Measurements from ENCODE around the gene AP2A2.

Gene AP2A2

GRCh38 chr11:962688-963087 lies 37.0 kb downstream of the AP2A2 start:
- Histone ChIP-seq H3K79me2 (ENCODE audit: insufficient read depth, low read length) (peaks cover 33% of the 10 kb centered on the region), H3K36me3 (ENCODE audit: insufficient read depth, low read length) (peaks cover 57% of the 10 kb centered on the region; the same call in 1 of the 2 replicates), H3K4me2 (ENCODE audit: low read depth, low read length, poor library complexity, severe bottlenecking) (no peak overlapping the region), H2AFZ (ENCODE audit: low read length) (no peak overlapping the region), H4K20me1 (ENCODE audit: insufficient read depth, low read length, poor library complexity, severe bottlenecking) (no peaks in the 10 kb centered on the region), H3K9ac (ENCODE audit: low read depth, low read length, poor library complexity, severe bottlenecking) (no peak overlapping the region), H3F3A (ENCODE audit: low read depth) (no peaks in the 10 kb centered on the region), H3K4me1 (ENCODE audit: insufficient read depth, low read length, poor library complexity, severe bottlenecking) (peaks cover 6% of the 10 kb centered on the region), H3K9me2 (replicated peaks; ENCODE audit: low read depth, low read length) (no peaks in the 10 kb centered on the region), H3K9me3 (ENCODE audit: insufficient read depth, low read depth, low read length) (no peaks in the 10 kb centered on the region), H3K4me3 (ENCODE audit: low read length, poor library complexity, severe bottlenecking) (no peak overlapping the region), H3K27me3 (ENCODE audit: insufficient read depth, low read length, poor library complexity, severe bottlenecking) (no peaks in the 10 kb centered on the region)
- TF ChIP-seq CTCF (conservative IDR thresholded peaks at IDR 0.05; ENCODE audit: low read length) (no peak), EZH2phosphoT487 (IDR thresholded peaks at IDR 0.05; ENCODE audit: borderline replicate concordance) (no peak)

GRCh38 chr11:963852-964251 lies 38.2 kb downstream of the AP2A2 start:
- Histone ChIP-seq H3K9me3 (ENCODE audit: insufficient read depth, low read depth, low read length) (no peaks in the 10 kb centered on the region), H3K36me3 (ENCODE audit: insufficient read depth, low read length) (peaks cover 49% of the 10 kb centered on the region; the same call in 1 of the 2 replicates), H3F3A (ENCODE audit: low read depth) (no peaks in the 10 kb centered on the region), H3K79me2 (ENCODE audit: insufficient read depth, low read length) (peaks cover 33% of the 10 kb centered on the region), H3K9me2 (replicated peaks; ENCODE audit: low read depth, low read length) (no peaks in the 10 kb centered on the region), H4K20me1 (ENCODE audit: insufficient read depth, low read length, poor library complexity, severe bottlenecking) (no peaks in the 10 kb centered on the region), H3K4me3 (ENCODE audit: low read length, poor library complexity, severe bottlenecking) (no peak overlapping the region), H3K4me2 (ENCODE audit: low read depth, low read length, poor library complexity, severe bottlenecking) (no peak overlapping the region), H3K9ac (ENCODE audit: low read depth, low read length, poor library complexity, severe bottlenecking) (no peak overlapping the region), H2AFZ (ENCODE audit: low read length) (no peak overlapping the region), H3K27me3 (ENCODE audit: insufficient read depth, low read length, poor library complexity, severe bottlenecking) (no peaks in the 10 kb centered on the region), H3K4me1 (ENCODE audit: insufficient read depth, low read length, poor library complexity, severe bottlenecking) (peaks cover 6% of the 10 kb centered on the region)
- TF ChIP-seq EZH2phosphoT487 (IDR thresholded peaks at IDR 0.05; ENCODE audit: borderline replicate concordance) (no peak), CTCF (conservative IDR thresholded peaks at IDR 0.05; ENCODE audit: low read length) (no peak)

GRCh38 chr11:965206-965775 lies 39.6 kb downstream of the AP2A2 start:
- no peaks in the 10 kb centered on the region for H3K9me2 ChIP-seq (replicated peaks; ENCODE audit: low read depth, low read length)
- peaks cover 15% of the 10 kb centered on the region for H3K4me1 ChIP-seq (ENCODE audit: insufficient read depth, low read length, poor library complexity, severe bottlenecking)
- no peaks in the 10 kb centered on the region for H3K27me3 ChIP-seq (ENCODE audit: insufficient read depth, low read length, poor library complexity, severe bottlenecking)
- peaks cover 6% of the 10 kb centered on the region for H4K20me1 ChIP-seq (ENCODE audit: insufficient read depth, low read length, poor library complexity, severe bottlenecking)
- H3K36me3 ChIP-seq (ENCODE audit: insufficient read depth, low read length), result peaks cover 36% of the 10 kb centered on the region; the same call in 1 of the 2 replicates
- no peak overlapping the region for H3K4me3 ChIP-seq (ENCODE audit: low read length, poor library complexity, severe bottlenecking)
- peaks cover 40% of the 10 kb centered on the region for H3K79me2 ChIP-seq (ENCODE audit: insufficient read depth, low read length)
- no peaks in the 10 kb centered on the region for H3F3A ChIP-seq (ENCODE audit: low read depth)
- H3K4me2 ChIP-seq (ENCODE audit: low read depth, low read length, poor library complexity, severe bottlenecking), result no peak overlapping the region
- no peaks in the 10 kb centered on the region for H3K9me3 ChIP-seq (ENCODE audit: insufficient read depth, low read depth, low read length)
- no peak for TF ChIP-seq CTCF (conservative IDR thresholded peaks at IDR 0.05; ENCODE audit: low read length)
- no peak for TF ChIP-seq EZH2phosphoT487 (IDR thresholded peaks at IDR 0.05; ENCODE audit: borderline replicate concordance)
- no peak overlapping the region for H2AFZ ChIP-seq (ENCODE audit: low read length)
- no peak overlapping the region for H3K9ac ChIP-seq (ENCODE audit: low read depth, low read length, poor library complexity, severe bottlenecking)

Data from Loucy (cell line).